Stimulated activated CD4-positive, alpha-beta T cell treated with anti-CD3 and anti-CD28 coated beads, Interleukin-4, amount 100 ng/mL, for 4 hours (primary cell): ENCODE results near the gene COQ8A.
"Not testable (repeated sequence)": the region's sequence is repeated elsewhere in the genome, so short reads cannot be mapped to it uniquely, and the experiment has no call there.

ENCODE experiments used
- DNase-seq, 2 experiments: peaks; one replicate each; pipeline ENCODE4 v3.0.0-alpha.2; 2020

The COQ8A gene

GRCh38 chr1:226985839-226986463 lies 45.9 kb downstream of the COQ8A start:
- DNase-seq: no peak

- DNase-seq: no peak
Measured at GRCh38 chr1:226986496-226987178, 46.5 kb downstream of the COQ8A start.

- DNase-seq: no peak
Measured at GRCh38 chr1:226987179-226987536, 47.1 kb downstream of the COQ8A start.

- no peak for DNase-seq
Measured at GRCh38 chr1:226987623-226988333, 47.7 kb downstream of the COQ8A start.

- DNase-seq: no peak
Measured at GRCh38 chr1:226988334-226988666, 48.2 kb downstream of the COQ8A start.

GRCh38 chr1:226989085-226989920 lies 49.2 kb downstream of the COQ8A start:
- DNase-seq: no peak

GRCh38 chr1:226990133-226990716 lies 50.1 kb downstream of the COQ8A start:
- DNase-seq: peak; percentile 25 to 38

GRCh38 chr1:226991920-226992319 lies 51.8 kb downstream of the COQ8A start:
- no peak for DNase-seq

GRCh38 chr1:226993814-226994585 lies 53.9 kb downstream of the COQ8A start:
- no peak for DNase-seq

- DNase-seq: no peak
Measured at GRCh38 chr1:226994586-226995364, 54.7 kb downstream of the COQ8A start.

GRCh38 chr1:226995365-226996332 lies 55.6 kb downstream of the COQ8A start:
- DNase-seq: no peak

- DNase-seq: not testable (repeated sequence)
Measured at GRCh38 chr1:226999579-226999978, 59.5 kb downstream of the COQ8A start.

- no peak for DNase-seq
Measured at GRCh38 chr1:227002531-227003049, 62.5 kb downstream of the COQ8A start.

GRCh38 chr1:227003165-227003564 lies 63.1 kb downstream of the COQ8A start:
- no peak for DNase-seq

- no peak for DNase-seq
Measured at GRCh38 chr1:227004796-227005195, 64.7 kb downstream of the COQ8A start.

- no peak for DNase-seq
Measured at GRCh38 chr1:227006226-227006796, 66.2 kb downstream of the COQ8A start.

- DNase-seq: no peak
Measured at GRCh38 chr1:227009937-227010336, 69.8 kb downstream of the COQ8A start.

GRCh38 chr1:227010645-227011044 lies 70.6 kb downstream of the COQ8A start:
- DNase-seq: no peak

GRCh38 chr1:227016990-227017389 lies 76.9 kb downstream of the COQ8A start:
- DNase-seq: no peak
